ENCODE measurements around the gene IDH2. TPM values are rescaled to one million over a fixed set of nuclear protein-coding genes. Genes with fewer than 3 reads are reported as not detected.
A peak's percentile ranks its signal among the peaks of the same experiment; 100 is the strongest.

IDH2 gene
- total RNA-seq, 1 donor from 2014 or later, result 218 TPM

DNA sequence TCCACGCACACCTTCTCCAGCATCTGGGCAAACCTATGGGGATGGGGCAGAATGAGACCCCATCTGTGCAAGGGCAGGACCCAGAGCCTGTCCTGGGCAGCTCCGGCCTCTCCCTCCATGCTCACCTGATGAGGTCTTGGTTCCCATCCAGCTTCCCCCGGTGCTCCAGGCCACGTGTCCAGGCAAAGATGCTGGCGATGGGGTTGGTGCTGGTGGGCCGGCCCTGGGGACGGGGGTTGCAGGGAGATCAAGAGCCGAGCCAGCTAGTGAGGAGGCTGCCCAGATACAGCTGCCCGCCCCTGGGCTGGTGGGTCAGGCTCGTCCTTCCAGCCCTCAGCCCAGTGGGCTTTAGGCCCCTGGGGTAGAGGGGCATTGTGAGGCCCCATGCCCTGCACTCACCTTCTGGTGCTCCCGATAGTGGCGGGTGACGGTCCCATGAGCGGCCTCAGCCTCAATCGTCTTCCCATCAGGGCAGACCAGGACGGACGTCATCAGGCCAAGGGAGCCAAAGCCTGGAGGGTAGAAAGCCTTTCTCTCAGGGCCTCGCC, 17.3 kb downstream of the IDH2 start:
- no peak overlapping the region for H3K4me3 Mint-ChIP-seq
- TF ChIP-seq, protein P1, sequence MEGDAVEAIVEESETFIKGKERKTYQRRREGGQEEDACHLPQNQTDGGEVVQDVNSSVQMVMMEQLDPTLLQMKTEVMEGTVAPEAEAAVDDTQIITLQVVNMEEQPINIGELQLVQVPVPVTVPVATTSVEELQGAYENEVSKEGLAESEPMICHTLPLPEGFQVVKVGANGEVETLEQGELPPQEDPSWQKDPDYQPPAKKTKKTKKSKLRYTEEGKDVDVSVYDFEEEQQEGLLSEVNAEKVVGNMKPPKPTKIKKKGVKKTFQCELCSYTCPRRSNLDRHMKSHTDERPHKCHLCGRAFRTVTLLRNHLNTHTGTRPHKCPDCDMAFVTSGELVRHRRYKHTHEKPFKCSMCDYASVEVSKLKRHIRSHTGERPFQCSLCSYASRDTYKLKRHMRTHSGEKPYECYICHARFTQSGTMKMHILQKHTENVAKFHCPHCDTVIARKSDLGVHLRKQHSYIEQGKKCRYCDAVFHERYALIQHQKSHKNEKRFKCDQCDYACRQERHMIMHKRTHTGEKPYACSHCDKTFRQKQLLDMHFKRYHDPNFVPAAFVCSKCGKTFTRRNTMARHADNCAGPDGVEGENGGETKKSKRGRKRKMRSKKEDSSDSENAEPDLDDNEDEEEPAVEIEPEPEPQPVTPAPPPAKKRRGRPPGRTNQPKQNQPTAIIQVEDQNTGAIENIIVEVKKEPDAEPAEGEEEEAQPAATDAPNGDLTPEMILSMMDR (conservative IDR thresholded peaks at IDR 0.05), result no peak
- H3K4me1 Mint-ChIP-seq, result peaks cover 10% of the 10 kb centered on the region
- H3K9me3 Mint-ChIP-seq, result no peaks in the 10 kb centered on the region
- no peak for DNase-seq (ENCODE audit: low read depth, low spot score)
- peaks cover 24% of the 10 kb centered on the region for H3K36me3 Mint-ChIP-seq (ENCODE audit: low read depth)
- H3K27ac Mint-ChIP-seq (ENCODE audit: unreplicated experiment), result peak overlapping the region; percentile 50
- peaks cover 3% of the 10 kb centered on the region for H3K27me3 Mint-ChIP-seq (ENCODE audit: low read depth)

DNA sequence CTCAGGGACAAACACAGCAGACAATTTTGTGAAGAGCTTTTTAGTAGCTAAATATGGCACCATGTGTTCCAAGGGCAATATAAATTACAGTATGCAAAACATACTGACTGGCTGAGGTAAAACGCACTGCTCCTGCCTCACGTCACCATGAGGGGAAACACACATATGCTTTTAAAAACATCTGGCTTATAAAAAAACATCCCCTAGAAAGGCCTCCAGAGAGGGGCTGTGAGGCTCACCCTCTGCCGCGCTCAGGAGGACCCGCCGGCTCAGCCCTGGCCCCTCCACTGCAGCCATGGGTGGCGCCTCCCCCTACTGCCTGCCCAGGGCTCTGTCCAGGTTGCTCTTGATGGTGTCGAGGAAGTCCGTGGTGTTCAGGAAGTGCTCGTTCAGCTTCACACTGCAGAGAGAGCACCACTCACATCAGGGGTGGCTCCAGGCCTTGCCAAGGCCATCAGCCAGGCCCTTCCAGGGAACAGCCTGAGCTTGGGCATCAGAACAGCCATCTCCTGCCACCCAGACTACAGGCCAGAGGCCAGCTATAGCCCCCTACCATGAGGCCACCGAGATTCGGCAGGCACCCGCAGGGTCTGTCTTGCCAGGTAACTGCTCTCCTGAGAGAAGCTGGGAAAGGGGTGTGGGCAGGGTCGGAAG, 18.2 kb downstream of the IDH2 start:
- Mint-ChIP-seq H3K4me3 (peak overlapping the region; percentile 31), H3K9me3 (no peaks in the 10 kb centered on the region), H3K36me3 (ENCODE audit: low read depth) (peaks cover 18% of the 10 kb centered on the region), H3K27me3 (ENCODE audit: low read depth) (peaks cover 3% of the 10 kb centered on the region), H3K27ac (ENCODE audit: unreplicated experiment) (peak overlapping the region; percentile 69), H3K4me1 (peaks cover 10% of the 10 kb centered on the region)
- no peak for DNase-seq (ENCODE audit: low read depth, low spot score)
- TF ChIP-seq, protein P1 (conservative IDR thresholded peaks at IDR 0.05), result no peak

DNA sequence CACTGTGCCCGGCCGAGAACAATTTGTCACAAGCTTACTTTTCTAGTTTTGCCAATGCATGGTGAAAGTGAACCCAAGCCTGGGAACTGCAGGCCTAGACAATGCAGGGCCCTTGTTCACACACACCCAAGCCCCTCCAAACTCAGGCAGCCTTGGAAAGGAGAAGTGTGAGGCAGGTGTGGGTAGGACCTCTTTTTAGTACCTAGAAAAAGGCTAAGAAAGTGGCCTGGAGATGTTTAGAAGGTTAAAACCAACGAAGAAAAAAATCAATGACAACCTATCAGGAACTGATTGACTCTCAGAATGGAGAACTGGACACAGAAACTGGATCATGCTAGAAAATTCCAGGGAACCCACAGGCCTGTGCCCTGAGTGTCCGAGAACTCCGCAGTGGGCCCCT, 18.8 kb downstream of the IDH2 start:
- peak overlapping the region; percentile 69 for H3K27ac Mint-ChIP-seq (ENCODE audit: unreplicated experiment)
- peak overlapping the region; percentile 31 for H3K4me3 Mint-ChIP-seq
- TF ChIP-seq, protein P1 (conservative IDR thresholded peaks at IDR 0.05), result no peak
- H3K27me3 Mint-ChIP-seq (ENCODE audit: low read depth), result peaks cover 3% of the 10 kb centered on the region
- no peaks in the 10 kb centered on the region for H3K9me3 Mint-ChIP-seq
- DNase-seq (ENCODE audit: low read depth, low spot score), result no peak
- H3K4me1 Mint-ChIP-seq, result peaks cover 10% of the 10 kb centered on the region
- H3K36me3 Mint-ChIP-seq (ENCODE audit: low read depth), result peaks cover 18% of the 10 kb centered on the region

DNA sequence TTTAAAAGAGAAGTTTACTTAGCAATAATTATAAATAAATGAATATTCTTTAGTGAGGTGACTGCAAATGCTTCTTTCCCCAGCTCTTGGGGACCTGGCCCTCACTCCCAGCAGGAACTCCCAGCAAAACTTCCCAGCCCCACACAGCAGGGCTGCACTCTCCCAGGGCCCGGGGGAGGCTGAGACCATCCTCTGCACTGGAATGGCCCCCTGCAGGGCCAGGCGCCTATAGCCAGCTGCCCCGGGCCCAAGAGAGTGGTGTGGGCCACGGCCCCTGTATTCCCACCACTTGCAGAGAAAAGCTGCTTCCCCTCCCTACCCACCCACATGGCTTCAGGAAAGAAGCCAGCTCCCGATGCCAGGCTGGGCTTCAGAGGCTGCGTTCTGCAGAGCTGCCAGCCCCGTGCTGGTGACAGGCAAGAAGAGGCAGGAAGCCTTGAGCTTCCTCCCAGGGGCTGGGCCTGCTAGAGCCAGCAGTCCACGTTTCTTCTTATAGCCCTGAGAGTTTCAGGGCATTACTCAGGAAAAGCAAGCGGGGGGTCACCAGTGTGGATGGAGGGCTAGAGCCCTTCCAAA, 20.0 kb downstream of the IDH2 start:
- no peak for DNase-seq (ENCODE audit: low read depth, low spot score)
- peak overlapping the region; percentile 49 for H3K4me3 Mint-ChIP-seq
- no peaks in the 10 kb centered on the region for H3K9me3 Mint-ChIP-seq
- H3K36me3 Mint-ChIP-seq (ENCODE audit: low read depth), result peaks cover 14% of the 10 kb centered on the region
- TF ChIP-seq, protein P1 (conservative IDR thresholded peaks at IDR 0.05), result no peak
- no peak overlapping the region for H3K27ac Mint-ChIP-seq (ENCODE audit: unreplicated experiment)
- peaks cover 3% of the 10 kb centered on the region for H3K27me3 Mint-ChIP-seq (ENCODE audit: low read depth)
- H3K4me1 Mint-ChIP-seq, result peaks cover 10% of the 10 kb centered on the region

DNA sequence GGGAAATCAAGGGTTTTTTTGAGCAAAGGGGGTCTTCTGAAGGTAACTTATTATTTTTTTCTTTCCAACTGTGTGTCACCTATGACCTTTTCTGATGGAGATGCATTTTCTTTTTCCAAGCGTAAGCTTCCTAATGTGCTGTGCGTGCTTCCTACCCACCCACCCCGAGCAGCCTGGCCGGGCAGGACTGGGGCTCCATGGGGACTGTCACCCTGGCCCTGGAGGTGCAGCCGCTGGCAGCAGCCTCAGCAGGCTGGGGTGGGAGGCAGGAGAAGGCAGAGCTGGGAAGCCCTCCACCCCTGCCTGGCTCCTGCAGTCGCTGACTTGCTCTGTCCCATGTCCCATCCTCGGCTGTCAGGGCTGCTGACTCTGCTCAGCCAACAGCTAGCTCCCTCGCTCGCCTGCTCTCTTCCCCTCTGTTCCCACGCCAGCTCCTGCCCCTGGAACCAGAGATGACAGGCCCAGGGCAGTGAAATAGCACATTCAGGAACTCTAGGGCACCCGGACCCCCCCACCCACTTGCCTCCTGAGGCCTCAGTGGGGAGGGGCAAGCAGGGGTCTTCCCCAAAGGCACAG, 21.4 kb downstream of the IDH2 start:
- H3K36me3 Mint-ChIP-seq (ENCODE audit: low read depth), result peaks cover 10% of the 10 kb centered on the region
- H3K27me3 Mint-ChIP-seq (ENCODE audit: low read depth), result no peaks in the 10 kb centered on the region
- no peak for DNase-seq (ENCODE audit: low read depth, low spot score)
- no peaks in the 10 kb centered on the region for H3K9me3 Mint-ChIP-seq
- H3K4me3 Mint-ChIP-seq, result peak overlapping the region; percentile 57
- H3K4me1 Mint-ChIP-seq, result peaks cover 3% of the 10 kb centered on the region
- TF ChIP-seq, protein P1 (conservative IDR thresholded peaks at IDR 0.05), result no peak
- no peak overlapping the region for H3K27ac Mint-ChIP-seq (ENCODE audit: unreplicated experiment)
